Parathyroid adenoma (tissue), 2 donors: ENCODE measurements around the gene ACVR1.

Experiments
- H2AFZ ChIP-seq: fragments of 300-600 bp; sonication (generic); one replicate; pipeline ENCODE4 v1.7.0; 2017; ENCODE audit warnings: antibody characterized with exemption, mild to moderate bottlenecking
- H3K27ac ChIP-seq: fragments of 300-600 bp; sonication (generic); one replicate; pipeline ENCODE4 v1.7.0; 2017
- H3K27me3 ChIP-seq: fragments of 300-600 bp; sonication (generic); one replicate; pipeline ENCODE4 v1.7.0; 2017; ENCODE audit warnings: low read length; ENCODE audit not compliant: control insufficient read depth, insufficient read depth
- H3K36me3 ChIP-seq: fragments of 300-600 bp; sonication (generic); one replicate; pipeline ENCODE4 v1.7.0; 2017; ENCODE audit warnings: low read length; ENCODE audit not compliant: control insufficient read depth, insufficient read depth
- H3K4me1 ChIP-seq: fragments of 300-600 bp; sonication (generic); one replicate; pipeline ENCODE4 v1.7.0; 2017; ENCODE audit warnings: control low read depth
- H3K4me2 ChIP-seq: fragments of 300-600 bp; sonication (generic); one replicate; pipeline ENCODE4 v1.7.0; 2017; ENCODE audit warnings: low read length
- H3K4me3 ChIP-seq: fragments of 300-600 bp; sonication (generic); one replicate; pipeline ENCODE4 v1.7.0; 2017; ENCODE audit warnings: low read depth, low read length
- H3K79me2 ChIP-seq: fragments of 300-600 bp; sonication (generic); one replicate; pipeline ENCODE4 v1.7.0; 2017; ENCODE audit warnings: control low read depth
- H3K9ac ChIP-seq: fragments of 300-600 bp; sonication (generic); one replicate; pipeline ENCODE4 v1.7.0; 2017; ENCODE audit warnings: mild to moderate bottlenecking
- H3K9me3 ChIP-seq: fragments of 300-600 bp; sonication (generic); one replicate; pipeline ENCODE4 v1.7.0; 2017; ENCODE audit warnings: low read length; ENCODE audit not compliant: control insufficient read depth
- CTCF ChIP-seq: fragments of 300-600 bp; sonication (generic); IDR thresholded peaks from one replicate; pipeline ENCODE4 v1.7.0; 2017; ENCODE audit warnings: antibody characterized with exemption, mild to moderate bottlenecking
- donor health status: primary hyperparathyroidism.

The ACVR1 gene

DNA sequence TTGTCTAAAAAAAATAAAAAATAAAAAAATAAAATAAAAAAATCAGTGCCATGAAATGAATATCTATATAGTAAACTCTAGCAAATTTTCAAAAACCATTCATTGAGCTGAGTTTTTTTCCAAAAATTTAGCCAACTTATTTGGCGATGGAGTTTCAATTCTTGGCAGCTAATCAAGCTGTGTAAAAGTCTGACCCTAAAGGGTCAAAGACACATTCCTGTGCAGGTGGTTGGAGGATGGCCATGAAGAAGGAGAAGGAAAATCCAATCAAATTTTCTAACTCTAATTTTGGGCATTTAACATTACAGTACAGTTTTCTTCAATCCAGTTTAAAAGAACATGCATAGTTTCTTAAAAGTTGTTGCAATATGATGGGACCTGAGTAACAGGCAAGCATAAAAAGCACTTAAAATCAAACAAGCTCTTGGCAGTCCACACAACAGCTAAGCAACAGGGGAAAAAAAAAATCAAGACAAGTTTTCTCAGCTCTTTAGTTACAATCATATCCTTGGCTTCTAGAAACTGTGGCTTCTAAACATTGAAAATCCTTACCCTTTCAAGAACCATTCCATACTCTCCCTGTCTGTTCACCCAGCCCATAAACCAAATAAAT is 54.5 kb downstream of the ACVR1 start:
- no peak overlapping the region for H3K4me2 ChIP-seq
- no peaks in the 10 kb centered on the region for H3K9me3 ChIP-seq
- H3K27ac ChIP-seq = no peak overlapping the region
- no peak overlapping the region for H3K9ac ChIP-seq
- no peak for TF ChIP-seq CTCF
- H3K27me3 ChIP-seq = no peaks in the 10 kb centered on the region
- H3K36me3 ChIP-seq = no peaks in the 10 kb centered on the region
- no peak overlapping the region for H2AFZ ChIP-seq
- no peaks in the 10 kb centered on the region for H3K4me1 ChIP-seq
- H3K79me2 ChIP-seq = no peaks in the 10 kb centered on the region
- no peak overlapping the region for H3K4me3 ChIP-seq

DNA sequence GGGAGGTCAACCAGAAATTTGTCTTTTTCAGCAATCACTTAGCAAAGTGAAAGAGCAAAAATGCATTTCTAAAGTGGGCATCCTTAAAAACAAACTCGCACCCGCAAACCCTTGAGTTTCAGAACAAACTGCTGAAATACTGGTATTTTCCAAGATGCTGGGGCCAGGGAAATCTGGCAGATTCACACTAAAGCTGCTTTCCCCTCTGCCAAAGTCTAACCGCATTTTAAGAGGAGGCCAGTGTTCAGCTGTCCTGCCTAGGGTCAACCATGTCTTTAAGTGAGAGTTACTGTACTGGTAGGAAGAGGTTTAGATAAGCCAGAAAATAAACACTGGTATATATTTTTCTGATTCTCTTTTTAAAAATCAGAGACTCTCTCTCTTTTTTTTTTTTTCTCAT is 55.9 kb downstream of the ACVR1 start:
- no peak overlapping the region for H3K4me3 ChIP-seq
- no peaks in the 10 kb centered on the region for H3K9me3 ChIP-seq
- no peak overlapping the region for H3K4me2 ChIP-seq
- no peaks in the 10 kb centered on the region for H3K4me1 ChIP-seq
- H3K9ac ChIP-seq = no peak overlapping the region
- no peaks in the 10 kb centered on the region for H3K36me3 ChIP-seq
- no peak for TF ChIP-seq CTCF
- H2AFZ ChIP-seq = no peak overlapping the region
- no peaks in the 10 kb centered on the region for H3K27me3 ChIP-seq
- H3K79me2 ChIP-seq = no peaks in the 10 kb centered on the region
- no peak overlapping the region for H3K27ac ChIP-seq

DNA sequence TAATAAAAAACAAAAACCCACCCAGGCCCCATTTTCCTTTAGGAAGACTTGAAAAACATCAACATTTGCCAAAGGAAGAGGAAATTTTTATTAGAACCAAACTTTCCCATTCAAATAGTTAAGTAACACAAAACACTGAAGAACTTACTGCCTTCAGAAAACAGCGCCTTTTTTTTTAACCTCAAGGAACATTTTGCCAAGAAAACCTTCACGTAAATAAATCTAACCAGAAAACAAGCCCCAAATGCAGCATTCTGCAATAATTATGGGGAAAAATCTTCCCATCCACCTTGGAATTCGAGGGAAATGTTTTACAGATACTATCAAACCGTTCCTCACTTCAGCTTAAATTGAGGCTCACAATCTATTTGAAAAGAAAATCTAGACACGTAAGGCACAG is 56.4 kb downstream of the ACVR1 start:
- Histone ChIP-seq H3K4me1 (no peaks in the 10 kb centered on the region), H3K4me2 (no peak overlapping the region), H3K36me3 (no peaks in the 10 kb centered on the region), H2AFZ (no peak overlapping the region), H3K79me2 (no peaks in the 10 kb centered on the region), H3K9ac (no peak overlapping the region), H3K4me3 (no peak overlapping the region), H3K27me3 (no peaks in the 10 kb centered on the region), H3K27ac (no peak overlapping the region), H3K9me3 (no peaks in the 10 kb centered on the region)
- no peak for TF ChIP-seq CTCF

DNA sequence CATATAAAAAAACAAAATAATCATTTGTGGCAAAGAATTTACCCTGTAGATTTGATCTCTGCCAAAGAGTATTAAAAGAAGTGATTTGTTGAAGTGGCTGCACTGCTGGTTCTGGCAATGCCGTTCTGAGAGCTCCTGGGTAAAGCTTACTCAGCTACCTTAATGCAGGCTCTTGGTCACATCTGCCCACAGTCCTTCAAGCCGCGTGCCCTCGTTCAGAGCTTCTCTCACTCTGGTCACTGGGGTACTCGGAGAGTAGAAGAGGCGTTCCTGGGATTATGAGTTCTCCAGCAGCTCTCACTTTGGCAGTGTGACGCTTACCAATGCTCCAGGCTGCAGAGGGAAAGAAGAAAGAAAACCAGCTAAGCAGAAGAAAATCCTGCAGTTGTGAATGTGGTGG is 57.9 kb downstream of the ACVR1 start:
- H3K79me2 ChIP-seq = no peaks in the 10 kb centered on the region
- H3K27ac ChIP-seq = no peak overlapping the region
- H3K27me3 ChIP-seq = no peaks in the 10 kb centered on the region
- no peak overlapping the region for H3K4me2 ChIP-seq
- no peak for TF ChIP-seq CTCF
- H3K4me1 ChIP-seq = no peaks in the 10 kb centered on the region
- no peaks in the 10 kb centered on the region for H3K36me3 ChIP-seq
- H3K9ac ChIP-seq = no peak overlapping the region
- no peak overlapping the region for H2AFZ ChIP-seq
- H3K4me3 ChIP-seq = no peak overlapping the region
- H3K9me3 ChIP-seq = no peaks in the 10 kb centered on the region

- Histone ChIP-seq H3K27ac (no peak overlapping the region), H2AFZ (no peak overlapping the region), H3K36me3 (no peaks in the 10 kb centered on the region), H3K4me2 (no peak overlapping the region), H3K27me3 (no peaks in the 10 kb centered on the region), H3K4me3 (no peak overlapping the region), H3K4me1 (no peaks in the 10 kb centered on the region), H3K9me3 (no peaks in the 10 kb centered on the region), H3K79me2 (no peaks in the 10 kb centered on the region), H3K9ac (no peak overlapping the region)
- no peak for TF ChIP-seq CTCF
These were observed 60.7 kb downstream of the ACVR1 start for GRCh38 chr2:157815421-157815820.
